ENCODE measurements around the gene PLCL2.

Gene PLCL2

DNA sequence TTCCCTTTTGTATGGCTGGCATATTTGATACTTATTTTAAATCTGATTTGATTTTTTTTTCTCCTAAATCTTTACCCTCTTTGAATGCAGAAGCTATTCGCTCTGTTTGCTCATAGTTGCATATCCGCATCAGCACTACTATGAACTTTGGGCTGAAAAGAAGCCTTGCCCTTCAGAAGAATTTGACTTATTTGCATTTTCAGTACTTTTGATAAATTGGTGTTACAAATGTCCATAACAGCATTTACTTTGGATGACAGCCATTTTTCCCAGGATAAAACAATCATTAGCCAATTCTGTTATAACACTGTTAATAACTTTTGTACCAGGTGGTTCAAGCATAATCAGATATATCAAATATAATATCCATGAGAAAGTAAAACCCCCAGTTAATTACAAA, 129.5 kb downstream of the PLCL2 start:
- no peak for DNase-seq

DNA sequence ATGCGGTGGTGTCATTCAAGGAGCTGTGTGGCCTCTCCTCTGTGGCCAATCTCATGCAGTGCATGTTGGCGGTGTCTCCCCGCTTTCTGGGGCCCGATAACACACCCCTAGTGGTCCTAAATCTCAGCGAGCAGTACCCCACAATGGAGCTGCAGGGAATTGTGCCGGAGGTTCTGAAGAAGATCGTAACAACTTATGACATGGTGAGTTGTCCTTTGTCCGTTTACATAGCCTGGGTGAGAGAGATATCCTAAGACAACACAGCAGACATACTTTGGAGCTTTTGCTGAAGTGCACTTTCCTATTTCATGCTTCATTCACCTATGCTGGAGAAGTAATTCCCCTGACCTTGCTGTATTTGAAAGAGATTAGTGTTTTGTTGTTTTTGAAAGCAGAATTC, 130.0 kb downstream of the PLCL2 start:
- DNase-seq: no peak

DNA sequence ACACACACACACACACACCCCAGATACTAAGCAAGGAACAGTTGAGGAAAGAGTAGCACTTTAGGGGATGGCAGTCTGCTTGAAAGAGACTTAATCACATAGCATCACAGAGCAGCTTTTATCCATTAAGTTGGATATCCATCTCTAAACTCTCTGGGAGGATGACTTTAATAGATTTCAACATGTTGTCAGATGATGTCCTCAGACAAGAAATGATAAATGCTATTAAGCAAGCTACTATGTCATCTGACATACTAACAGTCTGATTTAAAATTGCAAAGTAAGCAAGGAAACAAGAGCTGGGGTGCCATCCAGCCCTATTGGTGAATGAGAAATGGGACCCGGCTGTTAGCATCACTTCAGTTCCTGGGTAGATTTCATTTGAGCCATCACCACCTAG, 136.9 kb downstream of the PLCL2 start:
- no peak for DNase-seq

DNA sequence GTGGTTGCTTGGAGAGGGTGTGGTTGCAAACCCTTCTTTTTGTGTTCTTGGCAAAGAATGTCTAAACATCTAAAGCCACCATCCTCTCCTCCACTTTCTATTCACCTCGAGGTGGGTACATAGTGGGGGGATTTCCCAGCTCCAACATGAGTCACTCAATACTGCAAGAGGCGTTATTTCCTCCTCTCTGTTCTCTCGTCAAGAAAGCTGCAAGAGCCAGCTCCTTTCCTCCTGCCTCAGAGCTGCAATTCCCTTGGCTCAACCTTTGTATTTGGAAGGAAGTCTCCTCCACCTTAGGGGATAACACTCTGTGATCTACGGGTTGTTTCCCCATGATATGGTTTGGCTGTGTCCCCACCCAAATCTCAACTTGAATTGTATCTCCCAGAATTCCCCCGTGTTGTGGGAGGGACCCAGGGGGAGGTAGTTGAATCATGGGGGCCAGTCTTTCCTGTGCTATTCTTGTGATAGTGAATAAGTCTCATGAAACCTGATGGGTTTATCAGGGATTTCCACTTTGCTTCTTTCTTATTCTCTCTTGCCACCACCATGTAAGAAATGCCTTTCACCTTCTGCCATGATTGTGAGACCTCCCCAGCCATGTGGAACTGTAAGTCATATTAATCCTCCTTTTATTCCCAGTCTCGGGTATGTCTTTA, 138.4 kb downstream of the PLCL2 start:
- DNase-seq: peak in 1 of 2 donors; percentile 49

DNA sequence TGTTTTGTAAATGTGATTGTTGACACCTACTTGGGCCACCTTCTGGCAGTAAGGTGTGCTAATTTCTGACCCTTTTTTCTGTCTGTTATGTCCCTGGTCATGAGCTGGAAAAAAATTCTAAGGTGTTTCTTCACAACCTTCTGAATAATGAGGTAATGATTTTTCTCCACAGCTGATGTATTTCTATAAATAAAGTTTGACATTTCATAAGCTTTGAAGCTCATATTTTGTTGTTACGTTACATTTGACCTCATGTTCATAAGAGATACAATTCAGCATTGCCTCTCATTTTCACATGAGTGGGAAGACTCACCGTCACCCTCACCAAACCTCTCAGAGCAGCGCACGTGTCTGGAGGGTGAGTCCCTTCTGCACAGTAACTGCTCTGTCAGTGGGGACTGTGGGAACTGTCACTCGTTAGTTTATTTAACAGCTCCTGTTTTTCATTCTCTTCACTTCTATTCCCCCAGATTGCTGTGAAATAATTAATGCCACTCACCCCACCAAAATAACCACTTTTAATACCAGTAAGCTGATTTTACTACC, 140.9 kb downstream of the PLCL2 start:
- no peak for DNase-seq

DNA sequence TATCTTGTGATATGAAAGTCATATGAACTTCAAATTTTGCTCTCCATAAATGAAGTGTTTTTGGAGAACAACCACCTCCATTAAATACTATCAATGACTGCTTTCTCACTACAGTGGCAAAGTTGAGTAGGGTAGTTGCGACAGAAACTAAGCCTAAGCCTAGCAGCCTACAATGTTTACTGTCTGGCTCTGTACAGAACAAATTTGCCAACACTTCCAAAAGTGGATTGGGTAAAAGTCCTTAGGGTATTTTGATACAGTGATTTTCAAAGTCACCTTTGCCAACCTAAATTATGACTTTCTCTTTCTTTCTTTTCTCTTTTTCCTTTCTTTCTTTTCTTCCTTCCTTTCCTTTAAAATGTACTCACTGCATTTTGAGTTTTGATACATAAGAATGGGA, 142.6 kb downstream of the PLCL2 start:
- DNase-seq: no peak

DNA sequence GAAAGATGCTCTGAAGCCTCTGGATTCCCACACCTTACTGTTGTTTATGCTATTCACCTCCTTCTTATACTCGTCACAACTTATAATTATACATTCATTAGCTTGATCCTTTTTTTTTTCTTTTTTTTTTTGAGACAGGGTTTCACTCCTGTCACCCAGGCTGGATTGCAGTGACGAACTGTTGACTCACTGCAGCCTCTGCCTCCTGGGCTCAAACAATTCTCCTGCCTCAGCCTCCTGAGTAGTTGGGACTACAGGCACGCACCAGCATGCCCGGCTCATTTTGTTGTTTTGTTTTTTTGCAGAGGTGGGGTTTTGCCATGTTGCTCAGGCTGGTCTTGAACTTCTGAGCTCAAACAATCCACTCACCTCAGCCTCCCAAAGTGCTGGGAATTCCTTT, 143.6 kb downstream of the PLCL2 start:
- DNase-seq: no peak

DNA sequence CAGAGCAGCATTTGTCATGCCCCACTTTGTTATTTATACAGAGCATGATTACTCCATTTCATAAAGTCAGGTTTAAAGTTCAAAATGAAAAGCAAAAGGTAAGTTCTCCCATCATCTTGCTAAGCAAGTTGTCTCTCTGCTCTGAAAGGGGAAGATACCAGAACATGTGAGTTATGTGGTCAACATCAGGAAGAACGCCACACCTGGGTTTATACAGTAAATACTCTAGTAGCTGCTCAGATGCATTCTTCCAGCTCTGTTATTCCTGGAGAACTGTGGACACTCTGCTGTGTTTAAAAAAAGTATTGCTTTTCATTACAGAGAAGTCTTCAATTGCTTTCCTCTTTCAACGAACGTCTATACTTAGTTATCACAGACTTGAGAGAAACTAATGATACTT, 145.7 kb downstream of the PLCL2 start:
- no peak for DNase-seq

DNA sequence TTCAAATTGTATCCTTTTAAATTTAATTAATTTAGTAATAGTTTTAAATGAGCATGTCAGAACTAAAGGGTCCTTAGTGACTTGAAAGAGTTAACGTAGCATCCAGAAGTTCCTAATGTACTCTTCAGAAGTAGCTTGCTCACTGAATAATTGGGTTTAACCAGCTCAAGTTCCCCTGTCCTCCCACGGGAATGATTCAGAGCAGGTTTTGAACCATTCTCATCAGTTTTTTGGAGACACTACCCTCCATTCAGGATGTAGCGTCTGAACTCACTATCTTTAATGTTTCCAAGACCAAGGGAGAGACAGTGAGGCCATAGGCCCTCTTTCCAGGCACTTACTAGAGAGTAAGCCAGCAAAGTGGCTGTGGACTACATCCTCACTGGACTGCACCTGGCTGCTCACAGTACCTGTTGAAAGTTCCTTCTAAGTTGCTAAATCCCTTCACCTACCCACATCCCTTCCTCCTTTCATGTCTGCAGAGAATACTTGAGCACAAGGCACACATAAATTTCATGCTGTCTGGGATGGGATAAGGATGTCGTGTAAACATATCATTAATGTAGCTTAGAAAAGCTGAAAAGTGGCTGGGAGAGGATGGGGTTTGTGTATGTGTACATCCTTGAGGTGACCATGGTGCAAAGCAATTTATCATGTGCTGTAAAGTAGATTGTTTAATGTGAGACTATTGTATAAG, 146.3 kb downstream of the PLCL2 start:
- DNase-seq: no peak

DNA sequence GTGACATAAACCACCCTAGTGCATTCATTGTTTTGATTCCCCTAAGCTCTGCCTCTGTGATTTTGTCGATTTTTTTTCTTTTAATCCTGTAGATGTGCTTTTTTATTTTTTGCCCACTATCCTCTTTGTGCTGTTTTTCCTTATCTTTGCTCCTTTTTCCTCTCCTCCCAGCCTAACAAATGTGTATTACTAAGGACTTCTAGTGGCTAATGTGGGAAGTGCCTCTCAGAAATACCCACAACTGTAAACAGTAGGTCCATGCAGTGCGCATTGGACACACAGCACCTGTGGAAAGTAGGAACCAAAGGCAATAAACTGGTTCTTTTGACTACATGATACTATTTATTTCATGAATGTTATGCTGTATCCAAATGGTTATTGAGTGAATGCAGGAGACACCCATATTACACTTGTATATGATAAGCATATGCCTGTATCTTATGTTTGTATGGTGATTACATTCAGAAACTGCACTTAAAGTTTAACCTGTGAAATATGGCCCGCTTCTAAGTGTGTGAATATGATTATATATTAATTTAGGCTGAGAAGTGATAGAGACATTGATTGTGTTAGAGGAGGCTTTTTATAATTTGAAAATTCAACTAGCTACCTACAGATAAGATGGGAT, 147.8 kb downstream of the PLCL2 start:
- no peak for DNase-seq

DNA sequence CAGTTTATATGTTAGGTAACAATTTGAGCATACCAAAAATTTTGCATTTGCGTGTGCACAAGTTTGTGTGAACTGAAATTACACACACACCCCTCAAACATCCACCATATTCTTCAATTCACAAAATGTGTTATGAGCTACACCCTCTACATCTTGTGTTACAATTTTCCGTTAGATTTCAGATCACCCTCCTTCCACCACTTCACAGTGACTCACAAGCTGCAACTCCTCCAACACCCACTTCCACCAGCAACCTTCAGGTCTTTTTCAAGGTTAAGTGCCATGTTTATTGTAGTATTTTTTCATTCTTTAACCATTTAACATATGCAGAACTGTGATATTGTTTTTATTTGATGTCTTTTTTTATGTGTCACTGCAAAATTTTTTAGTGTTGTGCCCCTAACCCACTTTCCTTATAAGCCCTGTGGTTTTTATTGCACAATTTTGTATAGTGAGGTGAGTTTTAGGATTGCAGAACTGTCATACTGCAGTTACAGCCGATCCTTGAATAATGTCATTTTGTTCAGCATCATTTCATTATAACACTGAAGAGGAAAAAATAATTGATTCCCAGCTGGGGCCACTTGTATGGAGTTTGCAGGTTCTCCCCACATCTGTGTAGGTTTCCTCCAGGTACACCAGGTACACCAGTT, 148.9 kb downstream of the PLCL2 start:
- DNase-seq: peak in 1 of 2 donors; percentile 26

DNA sequence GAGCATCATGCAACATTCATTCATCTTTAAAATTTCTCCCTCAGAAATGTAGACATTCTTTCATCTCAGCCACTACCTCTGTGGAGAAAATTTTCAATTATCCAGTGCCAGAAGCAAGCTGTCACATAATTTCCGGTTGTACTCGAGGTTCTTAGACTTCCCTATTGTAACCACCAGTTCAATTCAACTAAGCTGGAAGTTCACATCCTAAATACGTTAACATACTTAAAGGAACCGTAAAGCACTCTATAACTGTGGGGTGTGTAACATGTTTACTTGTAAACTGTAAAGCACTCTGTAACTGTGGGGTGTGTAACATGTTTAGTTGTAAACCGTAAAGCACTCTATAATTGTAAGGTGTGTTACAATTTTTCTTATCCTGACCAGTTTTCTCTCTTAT, 150.3 kb downstream of the PLCL2 start:
- peak in 1 of 2 donors; percentile 9 for DNase-seq

DNA sequence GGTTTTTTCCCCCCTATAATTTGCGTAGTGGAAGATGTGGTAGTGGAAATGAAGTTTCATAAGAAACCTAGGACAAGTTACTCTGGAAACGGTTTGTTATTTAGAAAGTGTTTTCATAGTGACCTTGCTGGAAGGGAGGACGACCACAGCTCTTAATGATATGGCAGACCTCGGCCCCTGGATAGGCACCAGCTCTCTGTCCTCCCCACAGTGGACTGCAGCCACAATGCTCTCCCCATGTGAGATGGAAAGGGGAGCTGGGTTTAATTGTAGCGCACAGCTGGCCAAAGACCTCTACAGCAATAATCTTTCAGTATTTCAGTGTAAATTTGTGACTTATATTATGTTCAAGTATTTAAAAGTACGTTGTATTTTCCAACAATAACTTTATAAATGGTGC, 151.2 kb downstream of the PLCL2 start:
- no peak for DNase-seq

DNA sequence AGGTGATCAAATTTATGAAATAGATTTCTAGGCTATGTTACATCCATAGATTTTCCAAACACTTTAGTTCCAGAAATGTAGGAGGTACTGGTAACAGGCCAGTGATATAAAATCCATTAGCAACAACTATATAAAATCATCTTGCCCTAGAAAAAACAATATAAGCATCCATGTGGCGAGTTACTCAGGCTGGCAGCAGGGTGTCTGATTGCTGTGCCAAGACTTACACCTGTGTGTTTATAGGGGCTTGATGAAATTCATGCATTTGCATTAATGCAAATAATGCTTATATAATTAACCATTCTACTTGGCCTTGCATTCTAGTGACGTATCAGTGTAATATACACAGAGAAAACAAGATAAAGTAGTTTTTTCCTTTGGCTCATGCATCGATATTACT, 153.4 kb downstream of the PLCL2 start:
- no peak for DNase-seq

DNA sequence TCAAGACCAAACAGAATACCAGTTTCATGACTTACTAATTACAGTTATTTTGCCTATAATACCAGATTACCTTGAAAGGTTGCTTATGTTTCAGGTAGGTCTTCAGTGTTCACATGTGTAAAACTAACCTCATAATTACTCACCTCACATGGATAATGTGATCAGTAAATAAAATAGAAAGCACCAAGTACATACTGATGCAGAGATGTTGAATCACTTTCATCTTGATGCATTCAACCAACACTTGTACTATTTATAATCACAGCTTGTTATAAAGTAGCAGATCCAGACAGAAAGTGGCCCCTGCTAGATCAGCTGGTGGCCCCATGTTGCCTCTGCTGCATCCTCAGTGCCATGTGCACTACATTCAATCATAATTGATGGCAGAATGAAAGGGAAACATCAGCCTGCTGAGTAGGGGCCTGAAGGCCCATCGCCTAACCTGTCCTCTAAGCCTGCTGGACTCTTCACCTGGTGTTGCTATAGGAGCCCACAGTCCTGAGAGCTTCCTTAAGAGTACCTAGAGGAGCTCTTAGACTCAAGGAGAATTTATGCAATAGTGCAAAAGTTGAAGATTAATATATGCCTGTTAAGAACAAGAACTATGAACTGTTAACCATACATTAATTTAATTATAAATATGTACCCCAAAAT, 154.3 kb downstream of the PLCL2 start:
- no peak for DNase-seq

DNA sequence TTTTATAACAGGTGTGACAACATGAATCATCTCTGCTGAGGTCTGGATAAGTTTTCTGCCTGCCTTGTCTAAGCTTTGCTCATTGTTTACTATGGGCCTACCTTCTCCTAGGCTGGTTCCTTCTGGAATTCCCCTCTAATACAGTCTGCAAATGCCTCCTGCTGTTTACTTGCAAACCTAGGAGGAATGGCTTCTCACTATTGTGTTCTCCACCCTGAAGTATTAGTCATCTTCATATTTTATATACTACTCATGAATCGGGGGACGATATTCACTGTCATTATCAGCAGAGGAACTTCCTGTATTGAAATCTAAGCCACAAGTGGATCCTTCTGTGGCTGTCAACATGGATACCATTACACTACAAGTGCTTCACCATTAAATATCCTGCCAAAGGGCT, 154.8 kb downstream of the PLCL2 start:
- peak in 1 of 2 donors; percentile 42 for DNase-seq

DNA sequence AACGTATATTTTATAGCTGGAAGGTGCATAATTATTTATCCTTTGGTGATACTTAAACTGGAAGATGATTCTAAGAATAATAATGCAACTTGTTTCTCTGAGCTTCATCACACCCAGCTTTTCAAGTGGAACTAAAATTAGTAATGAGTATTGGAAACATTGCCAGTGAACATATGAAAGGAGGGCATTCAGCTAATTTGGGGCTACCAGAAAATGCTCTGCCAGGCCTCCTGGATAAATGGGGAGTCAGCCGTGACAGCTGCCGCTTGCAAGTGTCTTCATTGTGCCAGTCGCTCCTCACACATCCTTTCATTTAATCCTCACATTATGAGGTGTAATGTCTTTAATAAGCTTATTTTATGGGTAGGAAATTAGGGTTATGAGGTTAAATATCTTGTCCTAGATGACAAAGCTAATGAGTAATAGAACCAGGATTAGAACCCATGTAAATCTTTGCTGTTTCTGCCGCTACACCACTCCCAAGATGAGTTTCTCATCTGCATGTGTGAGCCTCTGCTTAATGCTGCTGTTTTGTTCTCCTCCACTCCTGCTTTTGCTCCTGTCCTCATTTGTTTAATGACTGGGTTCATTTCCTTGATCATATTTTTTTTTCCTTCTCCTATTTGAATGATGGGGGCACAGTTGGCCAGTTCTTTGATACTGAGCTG, 155.7 kb downstream of the PLCL2 start:
- DNase-seq: no peak

DNA sequence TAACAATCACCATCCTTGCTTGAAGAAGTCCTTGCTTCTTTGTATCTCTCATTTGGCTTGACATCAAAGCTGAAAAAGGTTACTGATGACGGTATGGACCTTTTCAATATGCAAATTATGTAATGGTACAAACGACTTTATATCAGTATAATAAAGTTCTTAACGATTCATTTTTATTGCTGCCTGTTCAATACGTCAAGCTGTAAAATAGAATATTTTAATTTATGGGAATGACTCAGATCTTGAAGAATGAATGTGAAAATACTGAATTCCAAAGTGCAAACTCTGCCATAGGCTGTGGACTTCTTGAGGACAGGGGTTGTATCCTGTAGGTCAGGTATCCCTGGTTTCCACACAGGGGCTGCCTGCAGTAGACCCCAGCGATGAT, 156.2 kb downstream of the PLCL2 start:
- no peak for DNase-seq

DNA sequence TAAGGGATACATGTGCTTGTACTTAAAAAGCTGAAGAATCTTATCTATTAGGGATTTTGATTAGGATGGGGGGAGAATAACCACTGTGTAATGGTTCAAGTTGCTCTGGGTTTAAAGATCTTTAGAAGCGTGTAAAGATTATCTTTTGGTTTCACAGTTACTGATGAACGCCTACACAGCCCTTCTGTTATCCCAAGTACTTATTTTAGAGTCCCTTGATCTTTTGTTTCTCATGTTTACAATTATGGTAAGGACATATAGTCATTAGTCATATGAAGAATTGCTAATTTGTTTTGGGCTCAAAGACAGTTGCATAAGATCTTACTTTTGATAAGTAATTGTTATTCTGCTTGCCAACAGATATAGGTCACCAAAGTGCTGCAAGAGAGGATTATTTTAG, 160.1 kb downstream of the PLCL2 start:
- no peak for DNase-seq

DNA sequence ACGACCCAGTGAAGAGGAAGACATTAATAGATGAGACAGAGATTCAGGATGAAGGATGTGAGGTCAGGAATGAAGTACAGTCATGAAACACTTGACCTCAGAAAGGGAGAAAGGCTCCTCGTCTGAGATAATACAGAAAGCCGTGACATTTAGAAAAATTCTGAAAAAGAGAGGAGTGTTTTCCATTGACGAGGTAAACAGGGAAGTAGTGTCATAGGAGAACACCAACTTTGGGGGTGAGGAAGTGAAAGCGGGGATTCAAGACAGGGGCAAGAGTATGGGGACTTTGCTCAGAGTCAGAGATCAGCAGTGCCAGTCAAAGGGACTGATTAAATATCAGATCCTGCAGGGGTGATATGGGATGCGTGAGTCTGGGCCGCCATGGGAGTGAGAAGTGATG, 160.9 kb downstream of the PLCL2 start:
- no peak for DNase-seq

DNA sequence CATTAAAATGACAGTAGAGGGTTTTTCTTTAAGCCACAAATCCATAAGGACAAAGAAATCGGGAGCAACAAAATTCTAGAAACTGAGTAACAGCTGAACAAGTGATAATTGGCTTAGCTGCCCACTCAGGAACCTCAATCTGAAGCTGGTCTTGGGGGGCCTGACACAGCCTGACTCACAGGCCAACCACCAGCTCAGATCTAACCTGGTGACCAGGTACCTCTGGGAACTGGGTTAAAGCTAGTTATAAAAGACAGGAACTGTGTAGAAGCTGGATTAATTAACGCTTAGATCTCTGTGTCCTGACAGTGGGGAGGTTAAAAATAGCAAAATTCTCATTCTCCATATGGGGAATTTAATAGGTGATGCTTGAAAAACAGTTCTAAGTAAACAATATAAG, 161.9 kb downstream of the PLCL2 start:
- no peak for DNase-seq

DNA sequence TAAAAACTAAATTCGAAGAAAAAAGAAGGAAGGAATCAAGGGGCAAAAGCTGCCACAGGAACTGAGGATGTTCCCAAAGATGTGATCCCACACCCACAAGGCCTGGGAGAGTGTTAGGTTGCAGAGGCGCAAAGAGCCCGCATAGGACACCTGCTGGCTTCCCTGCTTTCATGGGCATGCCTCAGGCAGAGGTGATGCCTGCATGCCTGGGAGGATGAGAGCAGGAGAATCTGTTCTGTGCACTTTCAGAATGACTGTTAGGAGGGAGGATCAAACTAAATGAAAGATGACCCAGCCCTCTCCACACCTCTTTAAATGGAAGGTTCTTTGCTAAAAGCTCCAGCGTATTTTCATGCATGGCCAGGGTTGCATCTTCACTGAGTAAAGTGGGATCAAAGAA, 162.4 kb downstream of the PLCL2 start:
- no peak for DNase-seq

DNA sequence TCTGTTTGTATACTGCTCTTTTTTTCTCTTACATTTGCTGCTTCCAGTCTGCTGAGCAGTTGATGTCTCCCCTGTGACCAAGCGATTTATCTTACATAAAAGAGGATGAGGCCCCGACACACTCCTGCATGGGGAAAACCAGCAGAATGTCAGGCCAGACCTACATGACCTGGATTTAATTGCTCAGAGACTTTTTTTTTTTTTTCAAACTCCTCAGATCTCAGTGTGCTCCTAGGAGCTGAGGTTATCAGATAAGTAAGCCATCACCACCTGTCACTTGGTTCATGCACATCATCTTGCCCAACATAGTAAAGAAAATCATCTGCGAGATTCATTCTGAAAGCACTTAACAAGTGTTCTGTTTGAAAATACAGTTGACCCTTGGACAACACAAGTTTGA, 163.1 kb downstream of the PLCL2 start:
- DNase-seq: no peak

Measured in bone marrow (tissue), 2 donors.